HG02943 (cell line): ENCODE data around the gene SLC44A3.

Experiments used
- ATAC-seq: cut with Tn5 transposase; IDR thresholded peaks from one replicate; pipeline ENCODE4 v1.9.1; 2021; ENCODE audit warnings: mild to moderate bottlenecking, low read depth, moderate library complexity; ENCODE audit not compliant: unreplicated experiment

Gene SLC44A3

GRCh38 chr1:94899756-94900155 lies 79.6 kb downstream of the SLC44A3 start:
- ATAC-seq, result no peak

GRCh38 chr1:94901841-94902240 lies 81.7 kb downstream of the SLC44A3 start:
- ATAC-seq, result no peak

GRCh38 chr1:94903280-94904009 lies 83.3 kb downstream of the SLC44A3 start:
- ATAC-seq, result no peak

GRCh38 chr1:94905207-94905606 lies 85.0 kb downstream of the SLC44A3 start:
- no peak for ATAC-seq

- no peak for ATAC-seq
These were observed 86.2 kb downstream of the SLC44A3 start for GRCh38 chr1:94906382-94906781.

GRCh38 chr1:94907136-94907535 lies 87.0 kb downstream of the SLC44A3 start:
- no peak for ATAC-seq

- ATAC-seq, result no peak
These were observed 88.0 kb downstream of the SLC44A3 start for GRCh38 chr1:94908190-94908589.

GRCh38 chr1:94908965-94909364 lies 88.8 kb downstream of the SLC44A3 start:
- ATAC-seq, result no peak

GRCh38 chr1:94909486-94909885 lies 89.3 kb downstream of the SLC44A3 start:
- no peak for ATAC-seq

GRCh38 chr1:94912263-94913184 lies 92.4 kb downstream of the SLC44A3 start:
- no peak for ATAC-seq

- ATAC-seq, result no peak
These were observed 97.1 kb downstream of the SLC44A3 start for GRCh38 chr1:94917251-94917650.

GRCh38 chr1:94919241-94920030 lies 99.3 kb downstream of the SLC44A3 start:
- ATAC-seq, result no peak

GRCh38 chr1:94920061-94920460 lies 99.9 kb downstream of the SLC44A3 start:
- no peak for ATAC-seq

- ATAC-seq, result no peak
These were observed 101.8 kb downstream of the SLC44A3 start for GRCh38 chr1:94921977-94922376.

- ATAC-seq, result no peak
These were observed 102.7 kb downstream of the SLC44A3 start for GRCh38 chr1:94922761-94923331.

GRCh38 chr1:94925004-94925403 lies 104.8 kb downstream of the SLC44A3 start:
- no peak for ATAC-seq

GRCh38 chr1:94925561-94926125 lies 105.5 kb downstream of the SLC44A3 start:
- no peak for ATAC-seq

- peak; percentile 29 for ATAC-seq
These were observed 106.2 kb downstream of the SLC44A3 start for GRCh38 chr1:94926126-94926914.

GRCh38 chr1:94926915-94927404 lies 106.8 kb downstream of the SLC44A3 start, which contains the start of gene CNN3:
Gene CNN3, minus strand, starts transcription at chr1:94927110. Its CDS starts 216 bp downstream, at chr1:94926894.
- ATAC-seq, result peak; percentile 82
